Neural cell (in vitro differentiated cells): ENCODE results near the gene SP2. TPM values are rescaled to one million over a fixed set of nuclear protein-coding genes. Genes with fewer than 3 reads are reported as not detected.

Source experiments
- H2AFZ ChIP-seq: fragments of 200-600, 300-800 bp; sonication (generic), shearing (Covaris generic); 2 replicates; pipeline ENCODE4 v1.6.0; 2014; ENCODE audit warnings: low read depth, mild to moderate bottlenecking, antibody characterized with exemption, low read length, moderate library complexity
- H3F3A ChIP-seq: fragments of 200-600 bp; shearing (Covaris generic); 2 replicates; pipeline ENCODE4 v1.6.1; 2016; ENCODE audit warnings: mild to moderate bottlenecking, moderate library complexity, mixed read lengths, antibody characterized with exemption, low read length; ENCODE audit not compliant: insufficient read depth, poor library complexity, severe bottlenecking
- H3K27ac ChIP-seq: fragments of 200-600, 300-800 bp; sonication (generic), shearing (Covaris generic); 2 replicates; pipeline ENCODE4 v1.5.1; 2014; ENCODE audit warnings: mild to moderate bottlenecking, low read length, moderate library complexity
- H3K27me3 ChIP-seq: fragments of 300-800, 200-600 bp; sonication (generic), shearing (Covaris generic); 2 replicates; pipeline ENCODE4 v1.6.0; 2014; ENCODE audit warnings: mild to moderate bottlenecking, low read depth, low read length, moderate library complexity; ENCODE audit not compliant: insufficient read depth
- H3K36me3 ChIP-seq: fragments of 300-800, 200-600 bp; sonication (generic), shearing (Covaris generic); 2 replicates; pipeline ENCODE4 v1.5.1; 2014; ENCODE audit warnings: mild to moderate bottlenecking, antibody characterized with exemption, low read length, moderate library complexity; ENCODE audit not compliant: insufficient read depth
- H3K4me2 ChIP-seq: fragments of 300-800, 200-600 bp; sonication (generic), shearing (Covaris generic); 2 replicates; pipeline ENCODE4 v1.6.0; 2014; ENCODE audit warnings: mild to moderate bottlenecking, low read length
- H3K4me3 ChIP-seq: fragments of 300-800, 200-600 bp; sonication (generic), shearing (Covaris generic); 2 replicates; pipeline ENCODE4 v1.5.1; 2014; ENCODE audit warnings: mild to moderate bottlenecking, low read length, moderate library complexity
- H3K79me2 ChIP-seq: fragments of 200-600 bp; shearing (Covaris generic); replicated peaks from 2 replicates; pipeline ENCODE4 v1.6.0; 2014; ENCODE audit warnings: mild to moderate bottlenecking, low read length, moderate library complexity; ENCODE audit not compliant: insufficient read depth
- H3K9ac ChIP-seq: fragments of 300-800, 200-600 bp; sonication (generic), shearing (Covaris generic); 2 replicates; pipeline ENCODE4 v1.6.1; 2016; ENCODE audit warnings: mild to moderate bottlenecking, low read length, mixed read lengths
- H3K9me2 ChIP-seq: fragments of 200-600 bp; shearing (Covaris generic); 2 replicates; pipeline ENCODE4 v1.6.1; 2016; ENCODE audit warnings: mild to moderate bottlenecking, low read length, mixed read lengths; ENCODE audit not compliant: insufficient read depth
- H3K9me3 ChIP-seq: fragments of 200-600, 300-800 bp; sonication (generic), shearing (Covaris generic); 2 replicates; pipeline ENCODE4 v1.6.1; 2016; ENCODE audit warnings: mild to moderate bottlenecking, mixed run types, low read length, moderate library complexity, mixed read lengths
- H4K20me1 ChIP-seq: fragments of 200-600 bp; shearing (Covaris generic); 2 replicates; pipeline ENCODE4 v1.6.1; 2016; ENCODE audit warnings: mild to moderate bottlenecking, mixed run types; ENCODE audit not compliant: insufficient read depth
- CTCF ChIP-seq: fragments of 450-650 bp; IDR thresholded peaks from 2 replicates; pipeline ENCODE4 v1.5.1; 2014; ENCODE audit warnings: antibody characterized with exemption, mild to moderate bottlenecking, moderate library complexity; ENCODE audit not compliant: poor library complexity, severe bottlenecking
- EP300 ChIP-seq: fragments of 450-650 bp; conservative IDR thresholded peaks from 2 replicates; pipeline ENCODE4 v1.6.1; 2014; ENCODE audit warnings: antibody characterized with exemption, mild to moderate bottlenecking, moderate library complexity; ENCODE audit not compliant: poor library complexity, severe bottlenecking
- EZH2 ChIP-seq: fragments of 200-600, 300-800 bp; shearing (Covaris generic), sonication (generic); IDR thresholded peaks from 2 replicates; pipeline ENCODE4 v1.6.1; 2014; ENCODE audit warnings: antibody characterized with exemption, low read length, borderline replicate concordance, mild to moderate bottlenecking; ENCODE audit not compliant: insufficient read depth, poor library complexity, severe bottlenecking
- MXI1 ChIP-seq: fragments of 450-650 bp; conservative IDR thresholded peaks from 2 replicates; pipeline ENCODE4 v1.6.1; 2014; ENCODE audit warnings: antibody characterized with exemption, mild to moderate bottlenecking; ENCODE audit not compliant: poor library complexity, severe bottlenecking
- POLR2AphosphoS5 ChIP-seq: IDR thresholded peaks from 2 replicates; pipeline ENCODE4 v1.6.1; 2012
- RAD21 ChIP-seq: fragments of 450-650 bp; conservative IDR thresholded peaks from 2 replicates; pipeline ENCODE4 v1.6.1; 2014; ENCODE audit warnings: antibody characterized with exemption, mild to moderate bottlenecking, moderate library complexity
- REST ChIP-seq: IDR thresholded peaks from 2 replicates; pipeline ENCODE4 v1.6.1; 2012; ENCODE audit warnings: borderline replicate concordance
- SMC3 ChIP-seq: fragments of 450-650 bp; conservative IDR thresholded peaks from 2 replicates; pipeline ENCODE4 v1.6.1; 2014; ENCODE audit warnings: antibody characterized with exemption, mild to moderate bottlenecking, moderate library complexity; ENCODE audit not compliant: poor library complexity
- TAF1 ChIP-seq: IDR thresholded peaks from 2 replicates; pipeline ENCODE4 v1.6.1; 2012; ENCODE audit warnings: low read depth
- polyA plus RNA-seq: library from polyadenylated mRNA; depleted of rRNA; stranded (reverse); fragments of >200 nt; gene quantifications from 2 replicates; pipeline ENCODE4 v1.2.3, GENCODE V29; 2014

SP2 gene
- polyA plus RNA-seq, 1 donor from 2014 or later, result 0.25 TPM

- no peaks in the 10 kb centered on the region for H4K20me1 ChIP-seq
Measured at GRCh38 chr17:47882695-47883588, 13.1 kb upstream of the SP2 start.

GRCh38 chr17:47883589-47884426 is 12.2 kb upstream of the SP2 start:
- no peaks in the 10 kb centered on the region for H3K9me3 ChIP-seq
- H3K9ac ChIP-seq, result no peak overlapping the region
- TF ChIP-seq CTCF (no peak), EP300 (no peak), EZH2 (no peak), REST (no peak), TAF1 (no peak), POLR2AphosphoS5 (no peak), RAD21 (no peak), SMC3 (no peak), MXI1 (no peak)
- H2AFZ ChIP-seq, result no peak overlapping the region
- H3K36me3 ChIP-seq, result no peaks in the 10 kb centered on the region
- H3K27ac ChIP-seq, result no peak overlapping the region
- no peak overlapping the region for H3K4me3 ChIP-seq
- H3F3A ChIP-seq, result no peaks in the 10 kb centered on the region
- no peaks in the 10 kb centered on the region for H3K79me2 ChIP-seq
- no peaks in the 10 kb centered on the region for H4K20me1 ChIP-seq
- no peaks in the 10 kb centered on the region for H3K9me2 ChIP-seq
- H3K4me2 ChIP-seq, result no peak overlapping the region
- H3K27me3 ChIP-seq, result no peaks in the 10 kb centered on the region

More at GRCh38 chr17:47882695-47883588, 13.1 kb upstream of the SP2 start:
- Histone ChIP-seq H3K27me3 (no peaks in the 10 kb centered on the region), H3F3A (no peaks in the 10 kb centered on the region), H3K4me3 (no peak overlapping the region), H3K4me2 (no peak overlapping the region), H3K27ac (no peak overlapping the region), H3K36me3 (no peaks in the 10 kb centered on the region), H3K9me2 (no peaks in the 10 kb centered on the region), H2AFZ (no peak overlapping the region), H3K9me3 (no peaks in the 10 kb centered on the region), H3K9ac (no peak overlapping the region), H3K79me2 (no peaks in the 10 kb centered on the region)
- TF ChIP-seq SMC3 (no peak), CTCF (no peak)
